ENCODE results near the gene MLC1. TPM values are rescaled to one million over a fixed set of nuclear protein-coding genes. Genes with fewer than 3 reads are reported as not detected.

MLC1 gene
- 0.66 TPM for total RNA-seq
- long read RNA-seq: 0 reads

- no peaks in the 10 kb centered on the region for H3K27me3 ChIP-seq (ENCODE audit: low read depth)
- no peak within 1 kb of the TSS for H3K27ac ChIP-seq (replicated peaks)
- intact Hi-C loops (cut with micrococcal nuclease): no loop called here
- H3K9me3 ChIP-seq (replicated peaks): peaks cover 9% of the 10 kb centered on the region
- no peaks in the 10 kb centered on the region for H3K4me1 ChIP-seq
- H3K36me3 ChIP-seq: no peaks in the 10 kb centered on the region
- DNase-seq: no peak
- H3K4me3 ChIP-seq: no peak within 1 kb of the TSS
- no peak for TF ChIP-seq CTCF (IDR thresholded peaks at IDR 0.05; ENCODE audit: borderline replicate concordance)
These were observed at the start of gene MLC1 for GRCh38 chr22:50085211-50085972. TSS of gene MLC1 (minus strand) at chr22:50085426. CDS start at chr22:50084902, 524 bp downstream.

GRCh38 chr22:50134481-50134880 is 49.3 kb upstream of the MLC1 start:
- H3K27ac ChIP-seq (replicated peaks): no peak overlapping the region
- H3K4me1 ChIP-seq: peaks cover 7% of the 10 kb centered on the region
- H3K27me3 ChIP-seq (ENCODE audit: low read depth): peaks cover 39% of the 10 kb centered on the region
- H3K4me3 ChIP-seq: no peak overlapping the region
- no peak for TF ChIP-seq CTCF (IDR thresholded peaks at IDR 0.05; ENCODE audit: borderline replicate concordance)
- no peaks in the 10 kb centered on the region for H3K9me3 ChIP-seq (replicated peaks)
- DNase-seq: no peak
- intact Hi-C loops (cut with micrococcal nuclease): no loop called here
- H3K36me3 ChIP-seq: no peaks in the 10 kb centered on the region

- Histone ChIP-seq H3K4me3 (no peak overlapping the region), H3K27me3 (ENCODE audit: low read depth) (peaks cover 44% of the 10 kb centered on the region), H3K9me3 (replicated peaks) (no peaks in the 10 kb centered on the region), H3K4me1 (peaks cover 7% of the 10 kb centered on the region), H3K36me3 (no peaks in the 10 kb centered on the region), H3K27ac (replicated peaks) (no peak overlapping the region)
- intact Hi-C loops (cut with micrococcal nuclease): no loop called here
- DNase-seq: no peak
- TF ChIP-seq CTCF (IDR thresholded peaks at IDR 0.05; ENCODE audit: borderline replicate concordance): no peak
These were observed 46.7 kb upstream of the MLC1 start for GRCh38 chr22:50131894-50132293.

- DNase-seq: no peak
- peaks cover 53% of the 10 kb centered on the region for H3K27me3 ChIP-seq (ENCODE audit: low read depth)
- H3K9me3 ChIP-seq (replicated peaks): no peaks in the 10 kb centered on the region
- H3K4me1 ChIP-seq: no peaks in the 10 kb centered on the region
- intact Hi-C loops (cut with micrococcal nuclease): no loop called here
- H3K27ac ChIP-seq (replicated peaks): no peak overlapping the region
- H3K4me3 ChIP-seq: no peak overlapping the region
- TF ChIP-seq CTCF (IDR thresholded peaks at IDR 0.05; ENCODE audit: borderline replicate concordance): no peak
- no peaks in the 10 kb centered on the region for H3K36me3 ChIP-seq
These were observed 44.0 kb upstream of the MLC1 start for GRCh38 chr22:50129121-50129736.

DNA sequence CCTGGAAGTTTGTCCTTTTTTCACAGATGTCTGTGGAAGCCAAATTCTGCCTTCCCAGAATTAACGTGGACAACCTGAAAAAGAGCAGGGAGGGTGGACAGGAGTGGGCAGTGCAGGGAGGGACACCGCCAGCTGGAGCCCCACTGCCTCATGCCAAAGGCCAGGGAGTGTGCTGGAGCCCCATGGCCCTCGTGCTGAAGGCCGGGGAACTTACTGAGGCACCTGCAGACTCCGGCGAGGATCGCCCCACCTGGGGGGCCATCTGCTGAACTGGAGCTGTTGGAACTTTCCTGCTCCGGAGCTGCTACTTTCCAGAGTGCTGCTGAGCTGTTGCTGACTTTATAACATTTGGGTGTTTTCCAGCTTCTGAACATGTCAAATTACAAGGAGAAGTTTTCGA is 39.8 kb upstream of the MLC1 start:
- no peak overlapping the region for H3K27ac ChIP-seq (replicated peaks)
- intact Hi-C loops (cut with micrococcal nuclease): no loop called here
- H3K36me3 ChIP-seq: no peaks in the 10 kb centered on the region
- H3K9me3 ChIP-seq (replicated peaks): peaks cover 21% of the 10 kb centered on the region
- no peak overlapping the region for H3K4me3 ChIP-seq
- H3K27me3 ChIP-seq (ENCODE audit: low read depth): peaks cover 41% of the 10 kb centered on the region
- TF ChIP-seq CTCF (IDR thresholded peaks at IDR 0.05; ENCODE audit: borderline replicate concordance): no peak
- DNase-seq: no peak
- no peaks in the 10 kb centered on the region for H3K4me1 ChIP-seq

Data from left ventricle myocardium inferior (tissue), 1 donor.